Right hindlimb (tissue), 1 donor: ENCODE data around the gene SMIM30.
A peak's percentile ranks its signal among the peaks of the same experiment; 100 is the strongest.
"Not testable (repeated sequence)": the region's sequence is repeated elsewhere in the genome, so short reads cannot be mapped to it uniquely, and the experiment has no call there.

Experiments used
- DNase-seq: peaks from one replicate; pipeline ENCODE4 v3.0.0-alpha.2; 2018

SMIM30 gene, protein sequence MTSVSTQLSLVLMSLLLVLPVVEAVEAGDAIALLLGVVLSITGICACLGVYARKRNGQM

GRCh38 chr7:113118074-113118959 lies at the start of gene SMIM30:
Gene SMIM30, minus strand, starts transcription at chr7:113118554. Its CDS starts 976 bp downstream, at chr7:113117578.
- DNase-seq, result peak; percentile 94

DNA sequence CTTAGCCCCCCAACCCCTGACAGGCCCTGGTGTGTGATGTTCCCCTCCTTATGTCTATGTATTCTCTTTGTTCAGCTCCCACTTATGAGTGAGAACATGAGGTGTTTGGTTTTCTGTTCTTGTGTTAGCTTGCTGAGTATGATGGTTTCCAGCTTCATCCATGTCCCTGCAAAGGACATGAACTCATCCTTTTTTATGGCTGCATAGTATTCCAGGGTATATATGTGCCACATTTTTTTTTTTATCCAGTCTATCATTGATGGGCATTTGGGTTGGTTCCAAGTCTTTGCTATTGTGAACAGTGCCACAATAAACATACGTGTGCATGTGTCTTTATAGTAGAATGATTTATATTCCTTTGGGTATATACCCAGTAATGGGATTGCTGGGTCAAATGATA lies 47.8 kb upstream of the SMIM30 start:
- not testable (repeated sequence) for DNase-seq

- DNase-seq, result no peak
Measured at GRCh38 chr7:113161050-113161449, 42.7 kb upstream of the SMIM30 start.

GRCh38 chr7:113159746-113160339 lies 41.5 kb upstream of the SMIM30 start:
- no peak for DNase-seq

- no peak for DNase-seq
Measured at GRCh38 chr7:113158756-113159155, 40.4 kb upstream of the SMIM30 start.

DNA sequence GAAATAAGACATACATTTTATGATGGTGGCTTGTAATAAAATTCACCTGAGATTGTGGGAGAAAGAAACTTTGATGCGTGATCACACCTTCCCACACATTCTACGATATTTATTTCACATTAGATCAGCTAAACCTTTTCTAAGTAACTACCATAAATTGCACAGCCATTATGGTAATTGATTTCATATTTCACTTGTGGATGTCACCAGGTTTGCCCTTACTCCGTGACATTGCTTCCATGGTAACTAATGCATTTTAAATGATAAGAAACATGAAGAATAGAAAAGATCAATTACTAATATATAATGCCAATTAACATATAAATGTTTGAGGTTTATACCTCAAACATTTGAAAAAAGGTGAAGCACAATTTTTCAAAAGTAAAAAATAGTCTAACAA lies 35.8 kb upstream of the SMIM30 start:
- no peak for DNase-seq

GRCh38 chr7:113144817-113145216 lies 26.5 kb upstream of the SMIM30 start:
- no peak for DNase-seq

DNA sequence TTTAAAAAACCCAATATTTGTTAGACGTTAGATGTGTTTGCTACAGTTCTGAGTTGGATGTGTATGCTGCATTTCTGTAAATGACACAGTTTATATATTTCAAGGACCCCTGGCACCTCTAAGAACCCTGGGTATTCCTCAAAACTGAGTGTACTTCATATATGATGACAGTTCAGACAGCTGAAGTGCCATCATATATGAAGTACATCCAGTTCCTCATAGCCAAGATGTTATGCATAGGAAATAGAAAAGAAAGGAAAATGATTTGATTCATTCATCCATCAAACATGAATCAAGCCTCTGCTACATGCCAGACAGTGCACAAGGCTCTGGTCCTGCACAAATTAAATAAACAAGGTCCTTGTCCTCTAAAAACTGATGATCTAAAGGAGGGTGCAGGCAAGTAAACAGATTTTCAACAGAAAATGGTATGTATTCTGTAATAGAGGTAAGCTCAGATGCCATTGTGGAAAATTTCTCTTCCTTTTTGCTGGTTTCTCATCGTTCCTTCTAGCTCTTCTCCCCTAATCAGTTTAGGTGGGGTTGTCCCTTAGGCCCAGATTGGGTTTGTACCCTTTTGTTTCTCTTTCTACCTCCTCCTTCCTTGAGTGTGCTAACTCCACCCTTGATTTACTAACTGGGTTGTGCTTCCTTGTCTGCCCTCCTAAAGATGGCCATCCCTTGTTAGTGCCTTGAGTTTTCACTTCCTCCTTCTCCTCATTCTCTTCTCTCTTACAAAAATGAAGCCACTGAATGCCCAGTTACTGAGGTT lies 25.3 kb upstream of the SMIM30 start:
- no peak for DNase-seq

DNA sequence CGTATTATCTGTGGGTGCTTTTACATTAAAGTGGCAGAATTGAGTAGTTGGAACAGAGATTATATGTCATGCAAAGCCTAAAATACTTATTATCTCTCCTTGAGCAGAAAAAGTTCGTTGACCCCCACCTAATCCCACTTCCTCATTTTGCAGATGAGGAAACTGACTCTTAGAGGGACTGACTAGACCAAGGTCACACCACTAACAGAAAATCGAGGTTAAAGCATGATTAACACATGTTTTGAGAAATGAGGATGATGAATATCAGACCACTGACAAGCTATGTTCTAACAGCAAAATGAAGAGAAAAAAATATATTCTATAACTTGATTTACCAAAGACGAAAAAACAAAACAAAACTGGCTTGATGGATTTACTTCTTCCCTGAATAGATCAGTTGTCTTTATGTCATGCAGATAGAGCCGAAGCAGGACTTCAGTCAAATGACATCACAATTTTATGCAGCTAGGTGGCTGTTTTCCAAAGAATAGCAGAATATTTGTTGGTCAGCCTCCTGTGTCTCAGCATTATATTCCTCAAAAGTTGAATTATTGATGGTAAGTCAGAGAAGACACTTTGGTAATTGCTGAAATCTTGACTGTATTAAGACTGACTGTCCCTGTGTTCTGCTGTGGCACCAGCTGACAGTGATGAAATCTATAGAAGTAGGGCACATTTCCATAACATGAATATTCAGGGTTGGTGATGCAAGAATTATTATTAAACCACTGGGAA lies 24.2 kb upstream of the SMIM30 start:
- no peak for DNase-seq

DNA sequence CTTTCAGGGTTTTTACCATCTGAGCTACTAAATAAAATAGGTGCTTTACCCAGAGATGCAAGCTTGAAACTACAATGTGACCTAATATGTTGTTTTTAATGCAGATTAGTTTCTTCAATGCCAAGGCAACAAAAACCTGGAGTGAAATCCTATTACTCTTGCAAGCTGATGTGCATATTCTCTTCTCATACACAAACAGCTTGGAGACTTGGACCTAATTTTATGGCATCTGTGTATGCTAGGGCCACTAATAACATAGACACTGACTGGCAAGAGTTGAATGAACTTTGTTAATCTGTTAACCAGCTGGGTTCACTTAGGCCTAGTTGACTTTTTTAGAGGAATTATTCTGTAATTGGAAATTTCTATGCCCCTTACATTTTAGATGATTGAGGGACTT lies 23.4 kb upstream of the SMIM30 start:
- DNase-seq, result no peak

DNA sequence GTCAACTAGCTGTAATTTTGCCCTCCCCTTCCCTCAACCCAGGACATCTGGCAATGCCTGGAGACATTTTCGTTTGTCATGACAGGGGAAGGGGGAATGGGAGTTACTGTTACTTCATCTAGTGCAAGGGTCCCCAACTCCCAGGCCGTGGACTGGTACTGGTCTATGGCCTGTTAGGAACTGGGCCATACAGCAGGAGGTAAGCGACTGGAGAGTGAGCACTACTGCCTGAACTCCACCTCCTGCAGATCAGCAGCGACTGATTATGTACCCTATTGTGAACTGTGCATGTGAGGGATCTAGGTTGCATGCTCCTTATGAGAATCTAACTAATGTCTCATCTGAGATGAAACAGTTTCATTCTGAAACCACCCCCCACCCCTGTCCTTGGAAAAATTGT lies 22.6 kb upstream of the SMIM30 start:
- no peak for DNase-seq

GRCh38 chr7:113137241-113137640 lies 18.9 kb upstream of the SMIM30 start:
- no peak for DNase-seq

- DNase-seq, result no peak
Measured at GRCh38 chr7:113134025-113134424, 15.7 kb upstream of the SMIM30 start.

DNA sequence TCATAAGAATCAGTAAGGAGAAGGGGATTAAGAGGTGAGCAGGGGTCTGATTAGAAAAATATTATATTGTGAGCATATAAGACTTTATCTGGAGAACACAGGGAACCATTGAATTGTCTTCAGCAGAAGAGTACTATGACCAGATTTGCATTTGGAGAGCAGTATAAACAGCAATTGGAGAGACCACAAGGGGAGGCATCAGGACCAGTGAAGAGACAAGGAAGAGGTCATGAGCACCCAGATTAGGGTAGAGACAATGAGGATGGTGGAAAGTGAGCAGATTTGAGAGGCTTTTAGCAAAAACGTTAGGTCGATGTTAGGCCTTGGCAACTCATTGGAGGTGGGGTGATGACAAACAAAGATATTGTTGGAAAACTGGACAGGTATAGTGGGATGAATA lies 13.0 kb upstream of the SMIM30 start:
- no peak for DNase-seq

- no peak for DNase-seq
Measured at GRCh38 chr7:113128031-113128430, 9.7 kb upstream of the SMIM30 start.

DNA sequence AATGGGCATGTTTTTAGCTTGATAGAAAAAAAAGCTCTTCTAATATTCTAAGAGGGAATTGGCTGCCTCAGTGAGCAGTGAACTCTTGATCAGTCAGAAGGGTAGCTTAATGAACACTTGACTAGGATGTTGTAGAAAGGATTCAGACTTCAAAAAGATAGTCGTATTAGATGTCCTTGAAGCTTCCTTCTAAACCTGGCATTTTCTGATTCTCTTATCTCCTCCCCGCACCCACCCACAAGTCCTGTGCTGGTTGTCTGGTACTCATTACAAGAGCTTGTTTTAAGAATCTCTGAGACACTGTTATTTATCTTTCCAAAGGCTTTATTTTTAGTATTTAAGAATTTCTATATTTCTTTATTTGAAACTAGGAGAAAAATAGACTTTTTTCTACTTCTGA lies 7.4 kb upstream of the SMIM30 start:
- DNase-seq, result no peak

GRCh38 chr7:113122744-113123143 lies 4.4 kb upstream of the SMIM30 start:
- no peak for DNase-seq

- DNase-seq, result no peak
Measured at GRCh38 chr7:113120647-113121046, 2.3 kb upstream of the SMIM30 start.

GRCh38 chr7:113119429-113119828 lies 1.1 kb upstream of the SMIM30 start:
- no peak for DNase-seq

DNA sequence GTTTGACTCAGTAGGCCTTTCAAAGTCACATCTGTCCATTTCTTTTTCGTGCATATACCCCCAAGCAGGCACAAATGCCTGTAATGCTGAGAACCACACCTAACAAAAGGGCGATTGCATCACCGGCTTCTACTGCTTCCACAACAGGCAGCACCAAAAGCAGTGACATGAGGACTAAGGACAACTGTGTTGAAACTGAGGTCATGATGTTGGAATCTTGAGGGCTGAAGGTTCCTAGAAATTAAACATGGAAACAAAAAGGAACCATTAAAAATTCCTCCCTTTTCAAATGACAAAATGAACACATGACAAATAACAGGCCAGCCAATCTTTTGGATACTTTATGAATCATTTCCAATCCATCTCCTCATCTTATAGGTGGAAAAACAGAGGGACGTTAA lies 980 bp downstream of the SMIM30 start:
- DNase-seq, result not testable (repeated sequence)

DNA sequence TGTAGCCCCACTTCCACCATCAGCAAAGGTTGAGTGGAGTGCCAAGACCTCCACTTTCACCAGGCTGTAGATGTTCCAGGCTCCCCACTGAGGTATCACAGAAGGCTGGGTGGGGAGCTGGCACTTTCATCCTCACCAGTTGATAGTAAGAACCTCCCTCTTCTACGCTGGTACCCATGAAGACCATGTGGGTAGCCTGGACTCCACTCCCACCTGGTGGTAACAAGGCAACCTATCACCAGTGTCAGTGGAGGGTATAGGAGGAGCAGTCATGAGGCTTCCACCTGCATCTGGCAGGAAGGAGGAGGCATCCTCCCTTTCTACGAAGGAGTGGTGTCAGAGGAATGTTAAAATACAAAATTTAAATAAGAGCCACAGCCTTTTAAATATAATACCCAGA lies 4.4 kb downstream of the SMIM30 start:
- DNase-seq, result no peak

DNA sequence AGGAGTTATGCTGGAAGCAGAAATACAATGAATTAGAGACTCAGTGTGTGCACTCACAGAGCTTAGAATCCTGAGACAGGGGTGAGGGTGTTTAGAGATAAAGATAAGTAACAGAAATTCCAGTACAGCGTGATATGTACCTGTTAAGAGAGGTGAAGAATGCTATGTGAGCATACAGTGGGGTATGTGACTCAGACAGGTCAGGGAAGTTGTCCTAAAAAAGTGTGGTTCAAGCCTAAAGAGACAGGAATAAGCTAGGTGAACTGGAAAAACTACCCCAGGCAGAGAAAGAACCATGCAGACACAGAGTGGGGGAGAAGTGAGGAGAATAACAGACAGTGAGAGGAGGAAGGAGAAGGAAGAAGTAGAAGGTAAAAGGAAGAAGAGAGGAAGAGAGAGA lies 8.6 kb downstream of the SMIM30 start:
- no peak for DNase-seq

GRCh38 chr7:113100121-113100603 lies 18.2 kb downstream of the SMIM30 start:
- DNase-seq, result no peak
